ENCODE data around the gene ERFE. TPM values are rescaled to one million over a fixed set of nuclear protein-coding genes. Genes with fewer than 3 reads are reported as not detected.

Gene ERFE
- total and polyA plus RNA-seq, 12 donors, result 0.11 to 1.3 (median 0.64) TPM; not detected in 7

- peak overlapping the region in 5 of 10 donors; percentile 47 to 70 (median 62) for H3K27ac ChIP-seq
- intact Hi-C loops (cut with DNase I), result loop anchor here in 4 of 10 donors (5.0 to 10.0 kb wide), 3 partner anchors 82 to 289 kb away; partner anchors contain the start of genes RAMP1 (in 2 of the 4) and SCLY (in 1 of the 4)
- WGBS, 2 donors, result 87% methylated on average over 5 of the region's 5 CpGs
- peaks cover 3 to 42% (median 26%) of the 10 kb centered on the region in 9 donors for H3K4me1 ChIP-seq
- ATAC-seq (no peak), DNase-seq (no peak)
- no peak overlapping the region for H3K4me3 ChIP-seq
- TF ChIP-seq CTCF (IDR thresholded peaks at IDR 0.05), result no peak
- peaks cover 0 to 6% (median 0%) of the 10 kb centered on the region in 9 donors for H3K36me3 ChIP-seq
- no peaks in the 10 kb centered on the region for H3K9me3 ChIP-seq
- H3K27me3 ChIP-seq, result peaks cover 0 to under 1% (median 0%) of the 10 kb centered on the region in 7 donors
Measured at GRCh38 chr2:238144262-238144661, 14.5 kb upstream of the ERFE start.

- no peak for DNase-seq
- 86% methylated on average over 12 of the region's 12 CpGs for WGBS, 2 donors
- intact Hi-C loops (cut with DNase I), result loop anchor here in 3 of 10 donors (10.0 kb wide), 2 partner anchors 280 to 290 kb away; partner anchors contain the start of gene RAMP1 (in 2 of the 3)
Measured at GRCh38 chr2:238145046-238145445, 13.7 kb upstream of the ERFE start.

GRCh38 chr2:238145851-238146250, 12.9 kb upstream of the ERFE start:
- peaks cover 0 to 4% (median 0%) of the 10 kb centered on the region in 9 donors for H3K36me3 ChIP-seq
- H3K27me3 ChIP-seq, result no peaks in the 10 kb centered on the region
- H3K27ac ChIP-seq, result no peak overlapping the region
- WGBS, 2 donors, result 84 to 88% methylated on average over 12 of the region's 12 CpGs
- peaks cover 3 to 32% (median 22%) of the 10 kb centered on the region in 9 donors for H3K4me1 ChIP-seq
- TF ChIP-seq CTCF (IDR thresholded peaks at IDR 0.05), result no peak
- no peak overlapping the region for H3K4me3 ChIP-seq
- DNase-seq (no peak), ATAC-seq (no peak)
- intact Hi-C loops (cut with DNase I), result loop anchor here in 3 of 10 donors (10.0 kb wide), 2 partner anchors 281 to 291 kb away; partner anchors contain the start of gene RAMP1 (in 2 of the 3)
- no peaks in the 10 kb centered on the region for H3K9me3 ChIP-seq

More at GRCh38 chr2:238145046-238145445, 13.7 kb upstream of the ERFE start:
- Histone ChIP-seq H3K4me1 (peaks cover 3 to 34% (median 25%) of the 10 kb centered on the region in 9 donors), H3K27ac (peak overlapping the region in 1 of 10 donors; percentile 10), H3K9me3 (no peaks in the 10 kb centered on the region), H3K27me3 (no peaks in the 10 kb centered on the region), H3K4me3 (no peak overlapping the region), H3K36me3 (peaks cover 0 to 6% (median 0%) of the 10 kb centered on the region in 9 donors)
- no peak for TF ChIP-seq CTCF (IDR thresholded peaks at IDR 0.05)
- no peak for ATAC-seq

- DNase-seq, result no peak
- Histone ChIP-seq H3K9me3 (no peaks in the 10 kb centered on the region), H3K36me3 (peaks cover 0 to 4% (median 0%) of the 10 kb centered on the region in 9 donors), H3K27me3 (no peaks in the 10 kb centered on the region), H3K4me1 (peaks cover 3 to 21% (median 17%) of the 10 kb centered on the region in 9 donors), H3K27ac (no peak overlapping the region), H3K4me3 (no peak overlapping the region)
- intact Hi-C loops (cut with DNase I), result loop anchor here in 3 of 10 donors (10.0 kb wide), 2 partner anchors 282 to 292 kb away; partner anchors contain the start of gene RAMP1 (in 2 of the 3)
- no peak for TF ChIP-seq CTCF (IDR thresholded peaks at IDR 0.05)
- 88 to 91% methylated on average over 13 of the region's 13 CpGs for WGBS, 2 donors
- ATAC-seq, result no peak
Measured at GRCh38 chr2:238146884-238147544, 11.8 kb upstream of the ERFE start.
